ENCODE data around the gene FAM210A.
A peak's percentile ranks its signal among the peaks of the same experiment; 100 is the strongest.
"Not testable (repeated sequence)": the region's sequence is repeated elsewhere in the genome, so short reads cannot be mapped to it uniquely, and the experiment has no call there.

Gene FAM210A

GRCh38 chr18:13726232-13726971 lies at the start of gene FAM210A, which contains the start of gene RNMT:
Gene FAM210A, minus strand, starts transcription at chr18:13726558. Its CDS starts 44,481 bp downstream, at chr18:13682077.
Gene RNMT, plus strand, starts transcription at chr18:13726673. Its CDS starts 4,845 bp downstream, at chr18:13731518.
- DNase-seq, result peak; percentile 91

GRCh38 chr18:13775058-13775457 lies 48.7 kb upstream of the FAM210A start:
- DNase-seq, result no peak

GRCh38 chr18:13762690-13763439 lies 36.5 kb upstream of the FAM210A start:
- no peak for DNase-seq

- DNase-seq, result no peak
Observed at GRCh38 chr18:13760047-13760446, 33.7 kb upstream of the FAM210A start.

- no peak for DNase-seq
Observed at GRCh38 chr18:13758622-13759021, 32.3 kb upstream of the FAM210A start.

- DNase-seq, result no peak
Observed at GRCh38 chr18:13756671-13757070, 30.3 kb upstream of the FAM210A start.

GRCh38 chr18:13756261-13756660 lies 29.9 kb upstream of the FAM210A start:
- DNase-seq, result no peak

- DNase-seq, result not testable (repeated sequence)
Observed at GRCh38 chr18:13751599-13751998, 25.2 kb upstream of the FAM210A start.

GRCh38 chr18:13746633-13747032 lies 20.3 kb upstream of the FAM210A start:
- no peak for DNase-seq

- DNase-seq, result no peak
Observed at GRCh38 chr18:13745696-13746095, 19.3 kb upstream of the FAM210A start.

GRCh38 chr18:13735681-13736080 lies 9.3 kb upstream of the FAM210A start:
- no peak for DNase-seq

GRCh38 chr18:13730481-13730880 lies 4.1 kb upstream of the FAM210A start:
- no peak for DNase-seq

- DNase-seq, result no peak
Observed at GRCh38 chr18:13726972-13727331, 594 bp upstream of the FAM210A start.

- DNase-seq, result no peak
Observed at GRCh38 chr18:13725566-13726231, 659 bp downstream of the FAM210A start.

- DNase-seq, result no peak
Observed at GRCh38 chr18:13720847-13721246, 5.5 kb downstream of the FAM210A start.

GRCh38 chr18:13720123-13720522 lies 6.2 kb downstream of the FAM210A start:
- no peak for DNase-seq

GRCh38 chr18:13716916-13717315 lies 9.4 kb downstream of the FAM210A start:
- DNase-seq, result no peak

- no peak for DNase-seq
Observed at GRCh38 chr18:13715330-13715729, 11.0 kb downstream of the FAM210A start.

- no peak for DNase-seq
Observed at GRCh38 chr18:13713455-13714055, 12.8 kb downstream of the FAM210A start.

- no peak for DNase-seq
Observed at GRCh38 chr18:13712400-13713131, 13.8 kb downstream of the FAM210A start.

- DNase-seq, result no peak
Observed at GRCh38 chr18:13710414-13710831, 15.9 kb downstream of the FAM210A start.

GRCh38 chr18:13703899-13704298 lies 22.5 kb downstream of the FAM210A start:
- DNase-seq, result no peak

- DNase-seq, result no peak
Observed at GRCh38 chr18:13700153-13700552, 26.2 kb downstream of the FAM210A start.

Measured in kidney glomerular epithelial cell (primary cell).